ENCODE results near the gene UGT1A7.
"Not testable (repeated sequence)": the region's sequence is repeated elsewhere in the genome, so short reads cannot be mapped to it uniquely, and the experiment has no call there.

Gene UGT1A7

DNA sequence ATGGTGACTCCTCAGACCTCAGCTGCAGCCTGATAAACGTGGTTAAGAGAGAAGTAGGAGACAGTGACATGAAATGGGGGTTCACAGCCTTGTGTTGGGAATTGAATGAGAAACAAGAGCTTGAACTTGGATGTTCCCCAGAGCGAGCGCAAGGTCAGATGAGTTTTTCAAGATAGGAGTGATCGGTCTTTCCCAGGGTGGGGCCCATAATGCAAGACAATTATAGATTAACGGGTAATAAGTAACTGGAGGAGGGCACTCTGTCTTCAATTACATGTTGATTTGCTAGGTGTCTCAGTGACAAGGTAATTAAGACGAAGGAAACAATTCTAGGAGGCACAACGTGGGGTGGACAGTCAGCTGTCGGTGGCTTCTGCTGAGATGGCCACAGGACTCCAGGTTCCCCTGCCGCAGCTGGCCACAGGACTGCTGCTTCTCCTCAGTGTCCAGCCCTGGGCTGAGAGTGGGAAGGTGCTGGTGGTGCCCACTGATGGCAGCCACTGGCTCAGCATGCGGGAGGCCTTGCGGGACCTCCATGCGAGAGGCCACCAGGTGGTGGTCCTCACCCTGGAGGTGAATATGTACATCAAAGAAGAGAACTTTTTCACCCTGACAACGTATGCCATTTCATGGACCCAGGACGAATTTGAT, 31.0 kb downstream of the UGT1A7 start, which contains the start of gene UGT1A5:
Gene UGT1A5 (plus strand): TSS at position 297 of the 651 bp plus-strand sequence. CDS start 85 bp downstream, at position 382.
- no peaks in the 10 kb centered on the region for H3K36me3 ChIP-seq
- H3K9me3 ChIP-seq = no peaks in the 10 kb centered on the region
- no peaks in the 10 kb centered on the region for H3K4me1 ChIP-seq
- DNase-seq = no peak
- peaks cover 7% of the 10 kb centered on the region; the same call in 1 of the 2 replicates for H3K27me3 ChIP-seq
- TF ChIP-seq, protein P1, sequence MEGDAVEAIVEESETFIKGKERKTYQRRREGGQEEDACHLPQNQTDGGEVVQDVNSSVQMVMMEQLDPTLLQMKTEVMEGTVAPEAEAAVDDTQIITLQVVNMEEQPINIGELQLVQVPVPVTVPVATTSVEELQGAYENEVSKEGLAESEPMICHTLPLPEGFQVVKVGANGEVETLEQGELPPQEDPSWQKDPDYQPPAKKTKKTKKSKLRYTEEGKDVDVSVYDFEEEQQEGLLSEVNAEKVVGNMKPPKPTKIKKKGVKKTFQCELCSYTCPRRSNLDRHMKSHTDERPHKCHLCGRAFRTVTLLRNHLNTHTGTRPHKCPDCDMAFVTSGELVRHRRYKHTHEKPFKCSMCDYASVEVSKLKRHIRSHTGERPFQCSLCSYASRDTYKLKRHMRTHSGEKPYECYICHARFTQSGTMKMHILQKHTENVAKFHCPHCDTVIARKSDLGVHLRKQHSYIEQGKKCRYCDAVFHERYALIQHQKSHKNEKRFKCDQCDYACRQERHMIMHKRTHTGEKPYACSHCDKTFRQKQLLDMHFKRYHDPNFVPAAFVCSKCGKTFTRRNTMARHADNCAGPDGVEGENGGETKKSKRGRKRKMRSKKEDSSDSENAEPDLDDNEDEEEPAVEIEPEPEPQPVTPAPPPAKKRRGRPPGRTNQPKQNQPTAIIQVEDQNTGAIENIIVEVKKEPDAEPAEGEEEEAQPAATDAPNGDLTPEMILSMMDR (IDR thresholded peaks at IDR 0.05; ENCODE audit: low read depth, low read length) = no peak
- no peak within 1 kb of the TSS for H3K4me3 ChIP-seq (ENCODE audit: low read depth, low read length)

DNA sequence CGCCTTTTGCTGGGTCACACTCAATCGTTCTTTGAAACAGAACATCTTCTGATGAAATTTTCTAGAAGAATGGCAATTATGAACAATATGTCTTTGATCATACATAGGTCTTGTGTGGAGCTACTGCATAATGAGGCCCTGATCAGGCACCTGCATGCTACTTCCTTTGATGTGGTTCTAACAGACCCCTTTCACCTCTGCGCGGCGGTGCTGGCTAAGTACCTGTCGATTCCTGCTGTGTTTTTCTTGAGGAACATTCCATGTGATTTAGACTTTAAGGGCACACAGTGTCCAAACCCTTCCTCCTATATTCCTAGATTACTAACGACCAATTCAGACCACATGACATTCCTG, 31.5 kb downstream of the UGT1A7 start:
- TF ChIP-seq, protein P1 (IDR thresholded peaks at IDR 0.05; ENCODE audit: low read depth, low read length) = no peak
- H3K4me1 ChIP-seq = no peaks in the 10 kb centered on the region
- H3K4me3 ChIP-seq (ENCODE audit: low read depth, low read length) = no peak overlapping the region
- H3K27me3 ChIP-seq = peaks cover 7% of the 10 kb centered on the region; the same call in 1 of the 2 replicates
- DNase-seq = no peak
- no peaks in the 10 kb centered on the region for H3K36me3 ChIP-seq
- no peaks in the 10 kb centered on the region for H3K9me3 ChIP-seq

DNA sequence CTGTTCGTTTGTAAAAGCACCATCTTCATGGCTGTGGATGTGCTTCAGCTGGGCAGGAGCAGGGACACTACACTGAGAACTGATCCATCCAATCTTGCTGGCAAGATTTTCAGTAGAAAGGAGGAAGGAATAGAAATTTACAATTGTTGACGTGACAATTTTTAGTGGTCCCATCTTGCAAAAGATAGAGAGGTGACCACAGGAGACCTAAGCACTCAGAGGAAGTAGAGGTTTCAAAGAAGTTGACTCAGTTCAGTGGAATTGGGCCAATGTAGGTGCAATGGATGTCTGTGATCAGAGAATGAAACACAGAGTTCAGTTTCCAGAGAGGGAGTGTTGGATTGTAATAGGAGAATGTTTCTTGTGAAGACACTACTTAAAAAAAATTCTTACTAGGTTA, 32.4 kb downstream of the UGT1A7 start:
- TF ChIP-seq, protein P1 (IDR thresholded peaks at IDR 0.05; ENCODE audit: low read depth, low read length) = no peak
- no peak overlapping the region for H3K4me3 ChIP-seq (ENCODE audit: low read depth, low read length)

DNA sequence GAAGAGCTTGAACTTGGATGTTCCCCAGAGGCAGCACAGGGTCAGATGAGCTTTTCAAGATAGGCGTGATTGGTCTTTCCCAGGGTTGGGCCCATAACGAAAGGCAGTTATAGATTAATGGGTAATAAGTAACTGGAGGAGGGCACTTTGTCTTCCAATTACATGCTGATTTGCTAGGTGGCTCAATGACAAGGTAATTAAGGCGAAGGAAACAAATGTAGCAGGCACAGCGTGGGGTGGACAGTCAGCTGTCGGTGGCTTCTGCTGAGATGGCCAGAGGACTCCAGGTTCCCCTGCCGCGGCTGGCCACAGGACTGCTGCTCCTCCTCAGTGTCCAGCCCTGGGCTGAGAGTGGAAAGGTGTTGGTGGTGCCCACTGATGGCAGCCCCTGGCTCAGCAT, 36.9 kb downstream of the UGT1A7 start, which contains the start of gene UGT1A4:
Gene UGT1A4 (plus strand): TSS at position 185 of the 400 bp plus-strand sequence. CDS start 85 bp downstream, at position 270.
- Histone ChIP-seq H3K27me3 (peaks cover 14% of the 10 kb centered on the region), H3K36me3 (no peaks in the 10 kb centered on the region), H3K4me3 (ENCODE audit: low read depth, low read length) (no peak within 1 kb of the TSS), H3K9me3 (no peaks in the 10 kb centered on the region), H3K4me1 (no peaks in the 10 kb centered on the region; the same call in 1 of the 2 replicates)
- TF ChIP-seq, protein P1 (IDR thresholded peaks at IDR 0.05; ENCODE audit: low read depth, low read length) = no peak
- DNase-seq = no peak

More for the DNA sequence above, 32.4 kb downstream of the UGT1A7 start:
- no peaks in the 10 kb centered on the region for H3K36me3 ChIP-seq
- no peaks in the 10 kb centered on the region for H3K9me3 ChIP-seq
- DNase-seq = no peak
- H3K4me1 ChIP-seq = no peaks in the 10 kb centered on the region
- H3K27me3 ChIP-seq = peaks cover 7% of the 10 kb centered on the region; the same call in 1 of the 2 replicates

DNA sequence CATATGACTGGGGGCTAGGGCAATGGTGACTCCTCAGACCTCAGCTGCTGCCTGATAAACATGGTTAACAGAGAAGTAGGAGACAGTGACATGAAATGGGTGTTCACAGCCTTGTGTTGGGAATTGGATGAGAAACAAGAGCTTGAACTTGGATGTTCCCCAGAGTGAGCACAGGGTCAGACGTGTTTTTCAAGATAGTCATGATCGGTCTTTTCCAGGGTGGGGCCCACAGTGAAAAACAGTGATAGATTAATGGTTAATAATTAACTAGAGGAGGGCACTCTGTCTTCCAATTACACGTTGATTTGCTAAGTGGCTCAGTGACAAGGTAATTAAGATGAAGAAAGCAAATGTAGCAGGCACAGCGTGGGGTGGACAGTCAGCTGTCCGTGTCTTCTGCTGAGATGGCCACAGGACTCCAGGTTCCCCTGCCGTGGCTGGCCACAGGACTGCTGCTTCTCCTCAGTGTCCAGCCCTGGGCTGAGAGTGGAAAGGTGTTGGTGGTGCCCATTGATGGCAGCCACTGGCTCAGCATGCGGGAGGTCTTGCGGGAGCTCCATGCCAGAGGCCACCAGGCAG, 47.1 kb downstream of the UGT1A7 start, which contains the start of gene UGT1A3:
Gene UGT1A3 (plus strand): TSS at position 320 of the 579 bp plus-strand sequence. CDS start 85 bp downstream, at position 405.
- H3K4me1 ChIP-seq = no peaks in the 10 kb centered on the region
- peaks cover 4% of the 10 kb centered on the region; the same call in 1 of the 2 replicates for H3K27me3 ChIP-seq
- H3K9me3 ChIP-seq = no peaks in the 10 kb centered on the region
- no peak within 1 kb of the TSS for H3K4me3 ChIP-seq (ENCODE audit: low read depth, low read length)
- TF ChIP-seq, protein P1 (IDR thresholded peaks at IDR 0.05; ENCODE audit: low read depth, low read length) = no peak
- no peak for DNase-seq
- H3K36me3 ChIP-seq = no peaks in the 10 kb centered on the region

DNA sequence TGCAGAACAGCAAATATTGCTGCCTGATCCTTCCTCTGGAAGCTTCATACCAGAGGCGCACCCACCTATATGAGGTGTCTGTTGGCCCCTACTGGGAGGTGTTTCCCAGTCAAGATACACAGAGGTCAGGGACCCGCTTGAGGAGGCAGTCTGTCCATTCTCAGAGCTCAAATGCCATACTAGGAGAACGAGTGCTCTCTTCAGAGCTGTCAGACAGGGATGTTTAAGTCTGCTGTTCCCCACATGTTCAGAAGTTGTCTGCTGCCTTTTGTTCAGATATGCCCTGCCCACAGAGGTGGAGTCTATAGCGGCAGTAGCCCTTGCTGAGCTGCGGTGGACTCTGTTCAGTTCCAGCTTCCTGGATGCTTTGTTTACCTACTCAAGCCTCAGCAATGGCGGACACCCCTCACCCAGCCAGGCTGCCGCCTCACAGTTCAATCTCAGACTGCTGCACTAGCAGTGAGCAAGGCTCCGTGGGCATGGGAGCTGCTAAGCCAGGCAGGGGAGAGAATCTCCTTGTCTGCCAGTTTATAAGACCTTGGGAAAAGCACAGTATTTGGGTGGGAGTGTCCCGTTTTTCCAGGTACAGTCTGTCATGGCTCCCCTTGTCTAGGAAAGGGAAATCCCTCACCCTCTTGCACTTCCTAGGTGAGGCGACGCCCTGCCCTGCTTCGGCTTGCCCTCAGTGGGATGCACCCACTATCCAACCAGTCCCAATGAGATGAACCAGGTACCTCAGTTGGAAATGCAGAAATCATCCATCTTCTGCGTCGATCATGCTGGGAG, 55.4 kb downstream of the UGT1A7 start:
- not testable (repeated sequence) for H3K9me3 ChIP-seq; H3K36me3 ChIP-seq; DNase-seq; H3K4me1 ChIP-seq; H3K4me3 ChIP-seq (ENCODE audit: low read depth, low read length)
- peaks cover 15% of the 10 kb centered on the region for H3K27me3 ChIP-seq
